Keratinocyte (primary cell): Measurements from ENCODE around the gene SPOCK1.

Experiments
- EZH2 ChIP-seq: IDR thresholded peaks from one replicate; pipeline ENCODE4 v1.6.1; 2012; ENCODE audit warnings: inconsistent platforms, mild to moderate bottlenecking, low read length, moderate library complexity
- TF ChIP-seq, protein P1 (sequence below), 3 experiments: IDR thresholded peaks in 1 of 3; conservative IDR thresholded peaks in 1 of 3; optimal IDR thresholded peaks in 1 of 3; 2 replicates in 2 of 3; 3 replicates in 1 of 3; pipeline versions ENCODE3 to v1.5.1; 2011; ENCODE audit warnings: low read length in 3 of 3, mild to moderate bottlenecking in 3 of 3, moderate library complexity in 2 of 3, control low read depth in 1 of 3, inconsistent platforms in 1 of 3; ENCODE audit not compliant: insufficient read depth in 2 of 3; ENCODE audit errors: extremely low read depth in 1 of 3

GRCh38 chr5:137481596-137481995 lies 17.5 kb downstream of the SPOCK1 start:
- TF ChIP-seq, protein P1, sequence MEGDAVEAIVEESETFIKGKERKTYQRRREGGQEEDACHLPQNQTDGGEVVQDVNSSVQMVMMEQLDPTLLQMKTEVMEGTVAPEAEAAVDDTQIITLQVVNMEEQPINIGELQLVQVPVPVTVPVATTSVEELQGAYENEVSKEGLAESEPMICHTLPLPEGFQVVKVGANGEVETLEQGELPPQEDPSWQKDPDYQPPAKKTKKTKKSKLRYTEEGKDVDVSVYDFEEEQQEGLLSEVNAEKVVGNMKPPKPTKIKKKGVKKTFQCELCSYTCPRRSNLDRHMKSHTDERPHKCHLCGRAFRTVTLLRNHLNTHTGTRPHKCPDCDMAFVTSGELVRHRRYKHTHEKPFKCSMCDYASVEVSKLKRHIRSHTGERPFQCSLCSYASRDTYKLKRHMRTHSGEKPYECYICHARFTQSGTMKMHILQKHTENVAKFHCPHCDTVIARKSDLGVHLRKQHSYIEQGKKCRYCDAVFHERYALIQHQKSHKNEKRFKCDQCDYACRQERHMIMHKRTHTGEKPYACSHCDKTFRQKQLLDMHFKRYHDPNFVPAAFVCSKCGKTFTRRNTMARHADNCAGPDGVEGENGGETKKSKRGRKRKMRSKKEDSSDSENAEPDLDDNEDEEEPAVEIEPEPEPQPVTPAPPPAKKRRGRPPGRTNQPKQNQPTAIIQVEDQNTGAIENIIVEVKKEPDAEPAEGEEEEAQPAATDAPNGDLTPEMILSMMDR (optimal IDR thresholded peaks at IDR 0.05 in 1 of 3, IDR thresholded peaks at IDR 0.05 in 1 of 3, conservative IDR thresholded peaks at IDR 0.05 in 1 of 3; ENCODE audit: extremely low read depth in 1 of 3, insufficient read depth in 2 of 3, low read length in 3 of 3) = no peak
- no peak for TF ChIP-seq EZH2
